Sigmoid colon (tissue), 7 donors: ENCODE results near the gene ZNF578. TPM values are rescaled to one million over a fixed set of nuclear protein-coding genes. Genes with fewer than 3 reads are reported as not detected.
"Not testable (repeated sequence)": the region's sequence is repeated elsewhere in the genome, so short reads cannot be mapped to it uniquely, and the experiment has no call there.

ENCODE experiments used
- DNase-seq: peaks from one replicate; pipeline ENCODE4 v3.0.0-alpha.2; 2019
- H3K27ac ChIP-seq, 4 donors: fragments of 200-600 bp; sonication (generic); one replicate each; pipeline ENCODE4 v1.5.1; 2016 to 2019; ENCODE audit warnings: mild to moderate bottlenecking in 1 of 4
- H3K27me3 ChIP-seq, 3 donors: fragments of 200-600 bp; sonication (generic); one replicate each; pipeline ENCODE4 v1.5.1; 2019; ENCODE audit warnings: mild to moderate bottlenecking in 1 of 3
- H3K36me3 ChIP-seq, 4 donors: fragments of 200-600 bp; sonication (generic); one replicate each; pipeline ENCODE4 v1.5.1; 2016 to 2019
- H3K4me1 ChIP-seq, 4 donors: fragments of 200-600 bp; sonication (generic); one replicate each; pipeline ENCODE4 v1.5.1; 2017 to 2019
- H3K4me3 ChIP-seq, 4 donors: fragments of 200-600 bp; sonication (generic); one replicate each; pipeline ENCODE4 v1.5.1; 2017 to 2019; ENCODE audit warnings: mild to moderate bottlenecking in 2 of 4, moderate library complexity in 1 of 4
- H3K9me3 ChIP-seq, 4 donors: fragments of 200-600 bp in 3 of 4; sonication (generic) in 3 of 4; one replicate each; pipeline versions ENCODE4 v1.5.1 to v1.6.1; 2013 to 2019
- CTCF ChIP-seq, 4 experiments: fragments of 450-650 bp in 3 of 4; fragments of 200-600 bp in 1 of 4; IDR thresholded peaks; one replicate each; pipeline ENCODE4 v1.5.1; 2016 to 2019; ENCODE audit warnings: antibody characterized with exemption in 4 of 4, mild to moderate bottlenecking in 3 of 4, moderate library complexity in 2 of 4
- EP300 ChIP-seq, 4 donors: sonication (generic); formaldehyde crosslinking; IDR thresholded peaks; one replicate each; pipeline ENCODE4 v1.6.1; 2017; ENCODE audit warnings: antibody characterized with exemption in 4 of 4
- POLR2A ChIP-seq, 2 donors: fragments of 450-650 bp; IDR thresholded peaks; one replicate each; pipeline ENCODE4 v1.6.1; 2016; ENCODE audit warnings: antibody characterized with exemption in 2 of 2, mild to moderate bottlenecking in 2 of 2, moderate library complexity in 2 of 2
- POLR2AphosphoS5 ChIP-seq, 4 donors: sonication (generic); formaldehyde crosslinking; IDR thresholded peaks; one replicate each; pipeline ENCODE4 v1.6.1; 2017; ENCODE audit warnings: antibody characterized with exemption in 4 of 4
- WGBS, 2 donors: extraction: QIAGEN DNeasy Blood & Tissue Kit; methylation state at CpG; one replicate each; pipeline ENCODE4 v1.1.7; 2013; 5-methylcytosine and 5-hydroxymethylcytosine counted together
- intact Hi-C: fragments of 100-400 bp; cut with DNase I; formaldehyde crosslinking; loops from one replicate; pipeline ENCODE4 v1.15.1; 2023
- polyA plus RNA-seq, 3 donors: library from polyadenylated mRNA; stranded (reverse); fragments of 200-250 nt; gene quantifications; one replicate each; pipeline ENCODE4 v1.2.3, GENCODE V29; 2013
- total RNA-seq, 4 donors: library from RNA; depleted of rRNA; stranded (reverse); fragments of >200 nt; gene quantifications; one replicate each; pipeline ENCODE4 v1.1.0, GENCODE V29; 2016
- donor health status: healthy with polysubstance abuse.
- donor health status: Bipolar disorder and iron deficiency.
- donor health status: healthy.

ZNF578 gene
- total and polyA plus RNA-seq, 7 donors, result 1.1 to 2.5 (median 2.3) TPM; not detected in 2

GRCh38 chr19:52516191-52516590, 62.8 kb downstream of the ZNF578 start:
- 83 to 85% methylated on average over 5 of the region's 5 CpGs for WGBS, 2 donors
- H3K36me3 ChIP-seq, result peaks cover 0 to 9% (median 4%) of the 10 kb centered on the region in 4 donors
- H3K4me1 ChIP-seq, result no peaks in the 10 kb centered on the region
- intact Hi-C loops, result no loop called here
- H3K4me3 ChIP-seq, result no peak overlapping the region
- peaks cover 0 to 37% (median 4%) of the 10 kb centered on the region in 4 donors for H3K9me3 ChIP-seq
- H3K27ac ChIP-seq, result no peak overlapping the region
- TF ChIP-seq CTCF (IDR thresholded peaks at IDR 0.05) (no peak), POLR2AphosphoS5 (IDR thresholded peaks at IDR 0.05) (no peak), EP300 (IDR thresholded peaks at IDR 0.05) (no peak), POLR2A (IDR thresholded peaks at IDR 0.05) (no peak)
- no peak for DNase-seq
- no peaks in the 10 kb centered on the region for H3K27me3 ChIP-seq

- H3K27me3 ChIP-seq, result no peaks in the 10 kb centered on the region
- H3K9me3 ChIP-seq, result peaks cover 0 to 17% (median 4%) of the 10 kb centered on the region in 4 donors
- intact Hi-C loops, result no loop called here
- no peaks in the 10 kb centered on the region for H3K4me1 ChIP-seq
- no peaks in the 10 kb centered on the region for H3K36me3 ChIP-seq
- no peak for DNase-seq
- no peak overlapping the region for H3K27ac ChIP-seq
- WGBS, 2 donors, result 19 to 27% methylated on average over 2 of the region's 2 CpGs
- TF ChIP-seq POLR2A (IDR thresholded peaks at IDR 0.05), result no peak
- no peak for TF ChIP-seq EP300 (IDR thresholded peaks at IDR 0.05)
- no peak overlapping the region for H3K4me3 ChIP-seq
Observed at GRCh38 chr19:52518646-52519045, 65.3 kb downstream of the ZNF578 start.

GRCh38 chr19:52519175-52519574, 65.8 kb downstream of the ZNF578 start:
- H3K36me3 ChIP-seq, H3K4me3 ChIP-seq, H3K4me1 ChIP-seq, intact Hi-C loops, DNase-seq, H3K27me3 ChIP-seq, H3K27ac ChIP-seq: not testable (repeated sequence)
- 43 to 60% methylated on average over 7 of the region's 7 CpGs for WGBS, 2 donors
- peaks cover 0 to 15% (median 2%) of the 10 kb centered on the region in 4 donors for H3K9me3 ChIP-seq

GRCh38 chr19:52520013-52520412, 66.7 kb downstream of the ZNF578 start:
- no peaks in the 10 kb centered on the region for H3K27me3 ChIP-seq
- H3K27ac ChIP-seq, result no peak overlapping the region
- intact Hi-C loops, result no loop called here
- 47 to 57% methylated on average over 4 of the region's 4 CpGs for WGBS, 2 donors
- no peaks in the 10 kb centered on the region for H3K4me1 ChIP-seq
- DNase-seq, result no peak
- no peaks in the 10 kb centered on the region for H3K36me3 ChIP-seq
- no peak for TF ChIP-seq POLR2A (IDR thresholded peaks at IDR 0.05)
- TF ChIP-seq CTCF (IDR thresholded peaks at IDR 0.05), result no peak
- H3K4me3 ChIP-seq, result no peak overlapping the region
- peaks cover 0 to 8% (median 2%) of the 10 kb centered on the region in 4 donors for H3K9me3 ChIP-seq

- DNase-seq, result no peak
- intact Hi-C loops, result no loop called here
- Histone ChIP-seq H3K4me3 (no peak overlapping the region), H3K9me3 (peaks cover 0 to 4% (median 0%) of the 10 kb centered on the region in 4 donors), H3K27ac (no peak overlapping the region), H3K27me3 (no peaks in the 10 kb centered on the region), H3K36me3 (no peaks in the 10 kb centered on the region), H3K4me1 (no peaks in the 10 kb centered on the region)
- WGBS, 2 donors, result 82 to 90% methylated on average over 14 of the region's 14 CpGs
- no peak for TF ChIP-seq POLR2AphosphoS5 (IDR thresholded peaks at IDR 0.05)
- TF ChIP-seq POLR2A (IDR thresholded peaks at IDR 0.05), result no peak
- no peak for TF ChIP-seq EP300 (IDR thresholded peaks at IDR 0.05)
- TF ChIP-seq CTCF (IDR thresholded peaks at IDR 0.05), result no peak
Observed at GRCh38 chr19:52522551-52522950, 69.2 kb downstream of the ZNF578 start.

GRCh38 chr19:52524086-52524485, 70.7 kb downstream of the ZNF578 start:
- no peak overlapping the region for H3K4me3 ChIP-seq
- TF ChIP-seq POLR2A (IDR thresholded peaks at IDR 0.05), result no peak
- TF ChIP-seq EP300 (IDR thresholded peaks at IDR 0.05), result no peak
- TF ChIP-seq POLR2AphosphoS5 (IDR thresholded peaks at IDR 0.05), result no peak
- TF ChIP-seq CTCF (IDR thresholded peaks at IDR 0.05), result no peak
- H3K4me1 ChIP-seq, result peaks cover 0 to 11% (median 9%) of the 10 kb centered on the region in 4 donors
- H3K27me3 ChIP-seq, result no peaks in the 10 kb centered on the region
- intact Hi-C loops, result no loop called here
- DNase-seq, result no peak
- 91 to 95% methylated on average over 20 of the region's 20 CpGs for WGBS, 2 donors
- no peaks in the 10 kb centered on the region for H3K36me3 ChIP-seq
- H3K9me3 ChIP-seq, result peaks cover 0 to 4% (median 0%) of the 10 kb centered on the region in 4 donors
- H3K27ac ChIP-seq, result no peak overlapping the region
